ENCODE measurements around the gene NPSR1. TPM values are rescaled to one million over a fixed set of nuclear protein-coding genes. Genes with fewer than 3 reads are reported as not detected.

The NPSR1 gene, protein sequence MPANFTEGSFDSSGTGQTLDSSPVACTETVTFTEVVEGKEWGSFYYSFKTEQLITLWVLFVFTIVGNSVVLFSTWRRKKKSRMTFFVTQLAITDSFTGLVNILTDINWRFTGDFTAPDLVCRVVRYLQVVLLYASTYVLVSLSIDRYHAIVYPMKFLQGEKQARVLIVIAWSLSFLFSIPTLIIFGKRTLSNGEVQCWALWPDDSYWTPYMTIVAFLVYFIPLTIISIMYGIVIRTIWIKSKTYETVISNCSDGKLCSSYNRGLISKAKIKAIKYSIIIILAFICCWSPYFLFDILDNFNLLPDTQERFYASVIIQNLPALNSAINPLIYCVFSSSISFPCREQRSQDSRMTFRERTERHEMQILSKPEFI
- not detected in 2 replicates for total RNA-seq (2021)
- long read RNA-seq = 0 reads

DNA sequence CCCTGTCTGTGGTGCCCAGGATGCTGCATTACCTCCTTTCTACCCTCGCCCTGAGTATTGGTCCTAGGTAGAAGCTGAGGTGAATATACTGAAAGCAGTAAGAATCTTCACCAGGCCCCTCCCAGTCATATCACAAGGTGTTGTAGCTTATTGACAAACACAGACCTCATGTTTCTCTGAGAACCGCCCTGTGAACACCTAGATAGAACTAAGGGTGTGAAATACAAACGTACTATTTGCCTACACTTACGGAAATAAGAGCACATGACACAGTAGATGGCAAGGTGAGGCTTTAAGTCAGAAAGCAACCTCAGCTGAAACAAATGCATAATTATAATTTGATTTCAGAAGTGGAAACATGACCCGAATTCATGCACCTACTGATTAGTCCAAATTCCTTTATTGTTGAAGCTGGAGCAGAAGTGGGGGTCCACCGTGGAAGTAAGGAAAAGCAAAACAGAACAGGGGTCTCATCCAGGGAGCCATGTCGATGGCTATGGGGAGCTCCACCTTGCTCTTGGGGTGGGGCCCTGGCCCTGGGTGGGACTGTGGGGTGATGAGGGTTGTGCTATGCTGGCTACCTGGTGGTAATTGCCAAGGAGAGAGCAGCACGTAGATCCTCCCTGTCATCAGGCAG is at the start of gene NPSR1:
Gene NPSR1, plus strand, starts transcription at position 587 of the 637 bp plus-strand sequence. CDS start 195 bp downstream, outside the sequence.
- Histone ChIP-seq H4K20me1 (ENCODE audit: control insufficient read depth, insufficient read depth, insufficient read length) (no peaks in the 10 kb centered on the region), H3K27me3 (ENCODE audit: insufficient read depth, low read length) (no peaks in the 10 kb centered on the region; the same call in 1 of the 2 replicates), H3K9me3 (ENCODE audit: control insufficient read depth, low read depth, low read length) (no peaks in the 10 kb centered on the region), H4K91ac (ENCODE audit: insufficient read length, low read depth, low read length) (no peak within 1 kb of the TSS), H3K4me1 (ENCODE audit: insufficient read depth, low read length) (peaks cover 11% of the 10 kb centered on the region; the same call in 1 of the 2 replicates), H3K18ac (ENCODE audit: insufficient read length, low read depth, low read length) (no peak within 1 kb of the TSS), H3K14ac (ENCODE audit: insufficient read depth, low read length) (no peak within 1 kb of the TSS; the same call in 1 of the 2 replicates), H3K79me1 (ENCODE audit: insufficient read depth, low read depth, low read length, poor library complexity, severe bottlenecking) (no peaks in the 10 kb centered on the region), H3K79me2 (ENCODE audit: insufficient read depth, low read length) (no peaks in the 10 kb centered on the region), H3K9ac (ENCODE audit: extremely low read depth, insufficient read length, low read length) (no peak within 1 kb of the TSS), H3K4ac (ENCODE audit: low read depth, low read length) (no peak within 1 kb of the TSS), H3K27ac (ENCODE audit: insufficient read length, low read depth, low read length) (no peak within 1 kb of the TSS), H4K8ac (replicated peaks; ENCODE audit: insufficient read length, low read depth, low read length) (no peak within 1 kb of the TSS), H2BK12ac (ENCODE audit: insufficient read length, low read depth, low read length) (no peak within 1 kb of the TSS), H3T11ph (ENCODE audit: low read length) (no peak within 1 kb of the TSS), H2BK5ac (ENCODE audit: insufficient read length, low read length) (no peak within 1 kb of the TSS), H2AFZ (ENCODE audit: low read length) (no peak within 1 kb of the TSS), H3K56ac (ENCODE audit: insufficient read length, low read depth, low read length) (no peak within 1 kb of the TSS), H3K23ac (ENCODE audit: insufficient read length, low read depth, low read length) (no peak within 1 kb of the TSS), H3K23me2 (ENCODE audit: insufficient read length, low read depth, low read length, poor library complexity, severe bottlenecking) (no peaks in the 10 kb centered on the region), H2AK5ac (ENCODE audit: insufficient read length, low read length) (no peak within 1 kb of the TSS), H2BK20ac (ENCODE audit: low read depth, low read length, poor library complexity, severe bottlenecking) (no peak within 1 kb of the TSS), H2BK15ac (ENCODE audit: low read depth, low read length) (0 out of 2 replicates have a peak within 1 kb of the TSS, but pooled peaks have one; percentile 5), H4K5ac (ENCODE audit: insufficient read length, low read depth, low read length) (no peak within 1 kb of the TSS), H3K4me2 (ENCODE audit: insufficient read depth, insufficient read length, low read length) (no peak within 1 kb of the TSS), H2BK120ac (ENCODE audit: low read depth, low read length, poor library complexity, severe bottlenecking) (no peak within 1 kb of the TSS)
- Mint-ChIP-seq H3K9me3 (peaks cover 0 to 6% of the 10 kb centered on the region in 2 experiments; a peak in 1 of 5 replicates), H3K4me1 (peaks cover 67 to 71% of the 10 kb centered on the region in 2 experiments), H3K36me3 (ENCODE audit: insufficient read depth in 1 of 3, low read depth in 3 of 3) (peaks cover 0 to 5% (median 2%) of the 10 kb centered on the region in 3 experiments; a peak in 3 of 7 replicates), H3K27ac (0 out of 7 replicates have a peak within 1 kb of the TSS, but pooled peaks of 1 of the 3 experiments have one; percentile 17), H3K27me3 (ENCODE audit: low read depth) (peaks cover 27% of the 10 kb centered on the region), H3K4me3 (no peak within 1 kb of the TSS)
- TF ChIP-seq, protein P1, sequence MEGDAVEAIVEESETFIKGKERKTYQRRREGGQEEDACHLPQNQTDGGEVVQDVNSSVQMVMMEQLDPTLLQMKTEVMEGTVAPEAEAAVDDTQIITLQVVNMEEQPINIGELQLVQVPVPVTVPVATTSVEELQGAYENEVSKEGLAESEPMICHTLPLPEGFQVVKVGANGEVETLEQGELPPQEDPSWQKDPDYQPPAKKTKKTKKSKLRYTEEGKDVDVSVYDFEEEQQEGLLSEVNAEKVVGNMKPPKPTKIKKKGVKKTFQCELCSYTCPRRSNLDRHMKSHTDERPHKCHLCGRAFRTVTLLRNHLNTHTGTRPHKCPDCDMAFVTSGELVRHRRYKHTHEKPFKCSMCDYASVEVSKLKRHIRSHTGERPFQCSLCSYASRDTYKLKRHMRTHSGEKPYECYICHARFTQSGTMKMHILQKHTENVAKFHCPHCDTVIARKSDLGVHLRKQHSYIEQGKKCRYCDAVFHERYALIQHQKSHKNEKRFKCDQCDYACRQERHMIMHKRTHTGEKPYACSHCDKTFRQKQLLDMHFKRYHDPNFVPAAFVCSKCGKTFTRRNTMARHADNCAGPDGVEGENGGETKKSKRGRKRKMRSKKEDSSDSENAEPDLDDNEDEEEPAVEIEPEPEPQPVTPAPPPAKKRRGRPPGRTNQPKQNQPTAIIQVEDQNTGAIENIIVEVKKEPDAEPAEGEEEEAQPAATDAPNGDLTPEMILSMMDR (conservative IDR thresholded peaks at IDR 0.05) = no peak
- no CpG with 5 or more reads among the region's 8 CpGs for WGBS (ENCODE audit: extremely low coverage, insufficient read length, low lambda C conversion rate)
- DNase-seq = no peak
